GM06990 (cell line): ENCODE results near the gene BPIFB2.

Experiments used
- DNase-seq: peaks from one replicate; pipeline ENCODE4 v3.0.0-alpha.2; 2011; ENCODE audit not compliant: insufficient read length; ENCODE audit errors: extremely low read depth
- H3K27me3 ChIP-seq: replicated peaks from 2 replicates; pipeline ENCODE4 v1.6.0; 2011; ENCODE audit warnings: low read length; ENCODE audit not compliant: control insufficient read depth, insufficient read depth
- H3K36me3 ChIP-seq: 2 replicates; pipeline ENCODE4 v1.5.1; 2011; ENCODE audit warnings: low read length; ENCODE audit not compliant: control insufficient read depth, insufficient read depth
- H3K4me3 ChIP-seq: replicated peaks from 2 replicates; pipeline ENCODE4 v1.5.1; 2011; ENCODE audit warnings: low read depth, mild to moderate bottlenecking, control low read depth, low read length
- TF ChIP-seq, protein P1 (sequence below): IDR thresholded peaks from 2 replicates; pipeline ENCODE4 v1.5.1; 2011; ENCODE audit warnings: low read length, control low read depth, mild to moderate bottlenecking, inconsistent platforms; ENCODE audit not compliant: insufficient read depth, poor library complexity, severe bottlenecking

BPIFB2 gene

DNA sequence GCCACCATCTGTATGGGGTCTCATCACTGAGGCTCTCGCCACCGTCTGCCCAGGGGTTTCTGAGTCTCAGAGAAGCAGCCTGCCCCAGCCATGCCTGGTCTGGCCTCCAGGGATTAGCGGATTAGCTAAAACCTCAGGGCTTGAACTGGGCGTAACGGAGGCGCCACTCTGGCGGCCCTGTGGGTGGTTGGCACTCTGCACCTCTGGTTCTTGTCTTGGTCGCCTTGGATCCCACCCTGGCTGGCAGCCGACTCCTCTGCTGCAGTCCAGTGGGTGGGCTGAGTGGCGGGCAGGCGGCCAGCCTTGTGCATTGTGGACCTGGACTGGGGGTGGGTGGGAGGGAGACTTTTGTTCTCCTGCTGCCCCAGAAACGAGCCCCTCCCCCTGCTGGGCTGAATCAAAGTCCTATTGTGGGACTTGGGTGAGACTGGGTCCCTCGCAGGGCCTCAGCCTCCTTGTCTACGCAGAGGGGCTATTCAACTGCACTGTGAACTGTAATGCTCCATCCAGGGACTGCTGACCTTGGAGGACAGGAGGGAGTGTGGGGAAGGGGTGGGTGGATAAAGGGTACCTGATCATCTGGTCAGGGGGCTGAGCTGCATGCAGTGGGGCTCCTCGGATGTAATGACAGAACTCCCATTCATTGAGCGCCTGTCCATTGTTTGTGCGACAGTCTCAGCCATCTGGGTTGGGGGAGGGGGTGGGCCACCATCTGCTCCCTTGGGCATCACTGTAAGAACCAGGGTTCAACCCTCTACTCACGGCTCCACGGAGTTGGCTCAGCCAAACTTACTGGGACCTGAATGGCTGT is 27.2 kb upstream of the BPIFB2 start:
- TF ChIP-seq, protein P1, sequence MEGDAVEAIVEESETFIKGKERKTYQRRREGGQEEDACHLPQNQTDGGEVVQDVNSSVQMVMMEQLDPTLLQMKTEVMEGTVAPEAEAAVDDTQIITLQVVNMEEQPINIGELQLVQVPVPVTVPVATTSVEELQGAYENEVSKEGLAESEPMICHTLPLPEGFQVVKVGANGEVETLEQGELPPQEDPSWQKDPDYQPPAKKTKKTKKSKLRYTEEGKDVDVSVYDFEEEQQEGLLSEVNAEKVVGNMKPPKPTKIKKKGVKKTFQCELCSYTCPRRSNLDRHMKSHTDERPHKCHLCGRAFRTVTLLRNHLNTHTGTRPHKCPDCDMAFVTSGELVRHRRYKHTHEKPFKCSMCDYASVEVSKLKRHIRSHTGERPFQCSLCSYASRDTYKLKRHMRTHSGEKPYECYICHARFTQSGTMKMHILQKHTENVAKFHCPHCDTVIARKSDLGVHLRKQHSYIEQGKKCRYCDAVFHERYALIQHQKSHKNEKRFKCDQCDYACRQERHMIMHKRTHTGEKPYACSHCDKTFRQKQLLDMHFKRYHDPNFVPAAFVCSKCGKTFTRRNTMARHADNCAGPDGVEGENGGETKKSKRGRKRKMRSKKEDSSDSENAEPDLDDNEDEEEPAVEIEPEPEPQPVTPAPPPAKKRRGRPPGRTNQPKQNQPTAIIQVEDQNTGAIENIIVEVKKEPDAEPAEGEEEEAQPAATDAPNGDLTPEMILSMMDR: no peak
- DNase-seq: no peak
- Histone ChIP-seq H3K27me3 (no peaks in the 10 kb centered on the region), H3K36me3 (no peaks in the 10 kb centered on the region), H3K4me3 (no peak overlapping the region)

DNA sequence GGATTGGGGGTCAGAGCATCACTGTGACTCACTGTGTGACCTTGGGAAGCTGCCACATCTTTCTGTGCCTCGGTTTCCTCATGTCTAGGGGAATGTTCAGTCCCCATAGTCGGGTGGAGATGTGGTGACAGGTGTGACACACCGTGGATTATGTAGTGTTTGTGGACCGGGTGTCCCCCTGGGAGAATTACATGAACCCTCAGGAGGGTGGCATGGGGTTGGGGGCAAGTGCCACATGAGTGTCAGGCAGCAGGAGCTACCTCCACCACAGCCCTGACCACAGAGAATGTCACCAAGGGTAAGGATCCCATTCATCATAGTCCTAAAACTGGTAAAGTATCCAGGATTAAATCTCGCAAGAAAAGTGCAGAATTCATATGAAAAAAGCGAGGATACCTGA is 26.5 kb upstream of the BPIFB2 start:
- Histone ChIP-seq H3K4me3 (no peak overlapping the region), H3K27me3 (no peaks in the 10 kb centered on the region), H3K36me3 (no peaks in the 10 kb centered on the region)
- DNase-seq: no peak
- TF ChIP-seq, protein P1: no peak

DNA sequence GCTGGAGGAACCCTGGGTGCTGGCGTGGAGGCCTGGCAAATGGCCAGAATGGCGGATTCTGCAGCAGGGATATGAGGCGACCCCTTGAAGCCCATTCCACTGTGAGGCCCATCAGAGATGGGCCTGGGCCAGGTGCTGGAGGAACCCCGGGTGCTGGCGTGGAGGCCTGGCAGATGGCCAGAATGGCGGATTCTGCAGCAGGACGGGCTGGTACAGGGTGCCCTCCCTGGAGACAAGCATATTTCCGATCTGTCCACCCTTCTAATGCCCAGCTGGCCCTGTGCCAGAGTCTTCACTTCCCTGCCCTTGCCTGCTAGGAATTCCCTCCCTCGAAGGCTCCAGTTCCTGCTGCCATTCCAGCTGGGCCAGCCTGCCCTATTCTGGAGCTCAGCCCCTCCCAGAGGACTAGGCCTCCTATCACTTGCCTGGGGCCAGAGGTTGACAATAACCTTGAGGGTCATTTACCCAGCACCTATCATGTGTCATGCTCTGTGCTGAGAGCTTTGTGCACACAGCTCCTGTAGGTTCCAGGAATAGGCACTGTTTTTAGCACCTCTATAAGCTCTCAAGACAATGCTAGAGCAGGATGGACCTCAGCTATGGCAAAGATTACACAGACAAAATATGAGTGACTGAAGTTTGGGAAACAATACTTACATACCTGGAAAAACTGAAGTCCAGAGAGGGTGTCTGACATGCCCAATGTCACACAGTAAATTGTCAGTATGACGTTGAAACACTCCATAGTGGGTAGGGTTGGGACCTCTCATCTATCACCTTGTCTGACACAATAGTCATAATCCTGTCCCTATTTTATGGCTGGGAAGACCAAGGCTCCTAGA is 24.7 kb upstream of the BPIFB2 start:
- H3K27me3 ChIP-seq: no peaks in the 10 kb centered on the region; the same call in 1 of the 2 replicates
- no peak for DNase-seq
- no peaks in the 10 kb centered on the region for H3K36me3 ChIP-seq
- TF ChIP-seq, protein P1: no peak
- H3K4me3 ChIP-seq: no peak overlapping the region

GRCh38 chr20:32983459-32984112 is 23.9 kb upstream of the BPIFB2 start:
- no peaks in the 10 kb centered on the region; the same call in 1 of the 2 replicates for H3K27me3 ChIP-seq
- H3K4me3 ChIP-seq: no peak overlapping the region
- TF ChIP-seq, protein P1: no peak
- DNase-seq: no peak
- no peaks in the 10 kb centered on the region for H3K36me3 ChIP-seq

GRCh38 chr20:32984196-32984595 is 23.3 kb upstream of the BPIFB2 start:
- DNase-seq: no peak
- Histone ChIP-seq H3K36me3 (no peaks in the 10 kb centered on the region), H3K4me3 (no peak overlapping the region), H3K27me3 (no peaks in the 10 kb centered on the region; the same call in 1 of the 2 replicates)
- TF ChIP-seq, protein P1: no peak
